ENCODE results near the gene MAFG. TPM values are rescaled to one million over a fixed set of nuclear protein-coding genes. Genes with fewer than 3 reads are reported as not detected.

Gene MAFG
- total and polyA plus RNA-seq, 3 experiments from 2014 or later = 2.5 to 34.7 (median 28.4) TPM

DNA sequence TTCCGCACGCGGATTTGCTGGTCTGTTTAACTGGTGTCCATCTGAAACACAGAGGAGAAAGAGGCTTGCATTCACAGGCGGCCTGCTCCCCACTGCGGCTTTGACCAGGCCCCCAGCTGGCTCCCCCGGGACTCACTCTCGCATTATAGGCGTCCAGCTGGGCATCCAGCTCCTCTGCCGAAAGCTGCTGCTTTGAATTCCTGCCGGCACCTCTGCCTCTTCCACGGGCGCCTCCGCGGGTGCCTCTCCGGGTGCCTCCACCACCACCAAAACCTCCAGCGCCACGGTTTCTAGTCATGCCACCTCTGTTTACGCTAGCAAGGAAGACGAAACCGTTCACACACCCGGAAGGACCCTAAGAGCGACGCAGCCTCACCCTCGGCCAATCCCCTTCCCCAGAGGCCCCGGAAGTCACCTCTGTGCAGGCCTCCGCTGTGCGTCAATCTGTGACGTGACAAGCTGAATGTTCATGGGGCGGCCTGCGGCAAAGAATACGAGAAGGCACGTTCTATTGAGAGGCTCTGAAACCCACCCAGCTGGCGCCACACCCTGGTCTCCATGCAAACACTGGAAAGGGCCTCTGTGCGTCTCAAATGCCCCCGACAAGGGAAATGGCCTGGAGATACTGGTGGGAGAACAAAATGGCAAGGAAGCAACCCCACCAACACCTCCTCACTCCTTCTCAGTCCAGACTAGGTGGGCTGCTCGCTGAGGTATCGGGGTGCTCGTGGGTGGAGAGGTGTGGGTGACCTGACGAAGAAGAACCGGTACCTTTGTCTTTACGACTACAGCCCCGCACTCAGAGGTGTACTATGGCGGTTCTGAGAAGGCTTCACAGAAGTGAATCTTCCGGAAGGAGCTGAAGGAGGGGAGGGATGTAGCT lies 39.2 kb downstream of the MAFG start:
- peaks cover 0 to 2% (median 0%) of the 10 kb centered on the region in 5 donors for H3K9me3 Mint-ChIP-seq
- Histone ChIP-seq H3K27me3 (ENCODE audit: insufficient read depth, low read length, poor library complexity, severe bottlenecking) (no peaks in the 10 kb centered on the region), H3K4me1 (ENCODE audit: insufficient read depth, low read length) (peaks cover 22% of the 10 kb centered on the region), H3K9me3 (ENCODE audit: low read length) (no peaks in the 10 kb centered on the region), H3K4me3 (ENCODE audit: low read length) (no peak overlapping the region), H3K36me3 (ENCODE audit: insufficient read depth, low read length) (peaks cover 46% of the 10 kb centered on the region), H3K27ac (ENCODE audit: low read depth, low read length) (no peak overlapping the region)
- peaks cover 24 to 37% (median 27%) of the 10 kb centered on the region in 3 donors for H3K4me1 Mint-ChIP-seq
- H3K27ac Mint-ChIP-seq = peak overlapping the region in 4 of 8 donors; percentile 18 to 96 (median 63)
- peaks cover 0 to 1% of the 10 kb centered on the region in 2 donors for H3K27me3 Mint-ChIP-seq
- peaks cover 0 to 66% (median 6%) of the 10 kb centered on the region in 3 donors for H3K36me3 Mint-ChIP-seq
- DNase-seq = no peak
- peak overlapping the region in 5 of 7 donors; percentile 23 to 71 (median 52) for H3K4me3 Mint-ChIP-seq
- CTCF ChIA-PET = no interaction called here
- POLR2A ChIA-PET = no interaction called here

DNA sequence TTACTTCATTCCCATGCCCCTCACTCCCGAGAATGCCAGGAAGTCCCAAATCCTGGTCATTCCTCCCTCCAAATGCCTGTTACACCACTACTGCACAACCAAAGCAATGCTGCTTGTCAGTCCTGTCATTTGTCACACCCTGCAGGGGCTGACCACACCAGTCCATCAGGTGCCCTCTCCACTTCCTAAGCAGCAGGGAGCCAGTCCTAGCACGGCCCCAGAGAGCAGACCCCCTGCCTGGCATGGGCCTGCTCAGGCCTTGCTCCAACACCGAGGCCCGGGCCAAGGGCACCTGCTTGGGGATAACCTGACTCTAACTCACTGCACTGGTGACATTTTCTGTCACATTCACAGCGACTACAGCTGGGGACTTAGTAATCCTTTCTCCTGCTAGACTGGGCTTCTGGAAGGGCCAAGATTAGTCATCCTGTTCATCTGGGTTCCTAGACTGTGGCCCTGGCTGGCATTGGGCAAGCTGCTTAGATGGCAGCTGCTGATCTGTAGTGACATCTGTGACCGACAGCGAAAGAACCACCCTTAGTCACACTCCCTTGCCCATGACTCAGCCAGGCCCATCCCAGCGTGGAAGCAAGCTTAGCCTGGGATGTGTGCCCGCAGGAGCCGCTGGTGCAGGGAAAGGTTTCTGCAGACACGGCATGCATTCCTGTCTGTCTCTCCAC lies 41.5 kb downstream of the MAFG start:
- peaks cover 17% of the 10 kb centered on the region for H3K4me1 ChIP-seq (ENCODE audit: insufficient read depth, low read length)
- Mint-ChIP-seq H3K4me1 (peaks cover 23 to 29% (median 27%) of the 10 kb centered on the region in 3 donors), H3K27me3 (peaks cover 0 to 1% of the 10 kb centered on the region in 2 donors), H3K4me3 (peak overlapping the region in 2 of 7 donors; percentile 6 to 11), H3K27ac (peak overlapping the region in 4 of 8 donors; percentile 37 to 77 (median 64)), H3K36me3 (peaks cover 0 to 72% (median 9%) of the 10 kb centered on the region in 3 donors), H3K9me3 (no peaks in the 10 kb centered on the region)
- H3K9me3 ChIP-seq (ENCODE audit: low read length) = no peaks in the 10 kb centered on the region
- ChIA-PET POLR2A (no interaction called here), CTCF (no interaction called here)
- peaks cover 46% of the 10 kb centered on the region for H3K36me3 ChIP-seq (ENCODE audit: insufficient read depth, low read length)
- no peak for DNase-seq
- H3K27ac ChIP-seq (ENCODE audit: low read depth, low read length) = no peak overlapping the region
- no peaks in the 10 kb centered on the region for H3K27me3 ChIP-seq (ENCODE audit: insufficient read depth, low read length, poor library complexity, severe bottlenecking)
- H3K4me3 ChIP-seq (ENCODE audit: low read length) = no peak overlapping the region

- Histone ChIP-seq H3K9me3 (ENCODE audit: low read length) (no peaks in the 10 kb centered on the region), H3K4me3 (ENCODE audit: low read length) (no peak overlapping the region), H3K36me3 (ENCODE audit: insufficient read depth, low read length) (peaks cover 46% of the 10 kb centered on the region), H3K27me3 (ENCODE audit: insufficient read depth, low read length, poor library complexity, severe bottlenecking) (no peaks in the 10 kb centered on the region), H3K27ac (ENCODE audit: low read depth, low read length) (no peak overlapping the region), H3K4me1 (ENCODE audit: insufficient read depth, low read length) (peaks cover 14% of the 10 kb centered on the region)
- Mint-ChIP-seq H3K27me3 (peaks cover 0 to 1% of the 10 kb centered on the region in 2 donors), H3K4me1 (peaks cover 21 to 25% (median 24%) of the 10 kb centered on the region in 3 donors), H3K4me3 (peak overlapping the region in 1 of 7 donors; percentile 11), H3K27ac (peak overlapping the region in 5 of 8 donors; percentile 22 to 77 (median 61)), H3K9me3 (no peaks in the 10 kb centered on the region), H3K36me3 (peaks cover 0 to 72% (median 9%) of the 10 kb centered on the region in 3 donors)
- CTCF ChIA-PET = no interaction called here
- POLR2A ChIA-PET = no interaction called here
- DNase-seq = no peak
Measured at GRCh38 chr17:81885454-81885853, 42.1 kb downstream of the MAFG start.

DNA sequence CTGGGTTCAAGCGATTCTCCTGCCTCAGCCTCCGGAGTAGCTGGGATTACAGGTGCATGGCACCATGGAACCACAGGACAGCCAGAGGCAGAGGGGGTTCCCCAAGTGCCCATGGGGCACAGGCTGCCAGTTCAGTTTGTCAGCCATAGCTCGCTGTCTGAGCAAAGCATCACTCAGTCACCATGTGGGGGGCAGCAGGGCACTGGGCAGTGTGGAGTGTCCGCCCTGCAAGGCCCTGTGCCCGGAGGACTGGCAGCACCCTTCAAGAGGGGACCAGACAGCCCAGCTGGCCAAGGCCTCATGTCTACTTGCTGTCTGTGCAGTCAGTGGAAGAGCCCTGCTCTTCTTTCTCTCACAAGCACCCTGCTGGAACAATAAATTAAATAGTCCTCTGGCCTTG lies 42.6 kb downstream of the MAFG start:
- H3K36me3 Mint-ChIP-seq = peaks cover 0 to 72% (median 9%) of the 10 kb centered on the region in 3 donors
- H3K4me1 ChIP-seq (ENCODE audit: insufficient read depth, low read length) = peaks cover 9% of the 10 kb centered on the region

DNA sequence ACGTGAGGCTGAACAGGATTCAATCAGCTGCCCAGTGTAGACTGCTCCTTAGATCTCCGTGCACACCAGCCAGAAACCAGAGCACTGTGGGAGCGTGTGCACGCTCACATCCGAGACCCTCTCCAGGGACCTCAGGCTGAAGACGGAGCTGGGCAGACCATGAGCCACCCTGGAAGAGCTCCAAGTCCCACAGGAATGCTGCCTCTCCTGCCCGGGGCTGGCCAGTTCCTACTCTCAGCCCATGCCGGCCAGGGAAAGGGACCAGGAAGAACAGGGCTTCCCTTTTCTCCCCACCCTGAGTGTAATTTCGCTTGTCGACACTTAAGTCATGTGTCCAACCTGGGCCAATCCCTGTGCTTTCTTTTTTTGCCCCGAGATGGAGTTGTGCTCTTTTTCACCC lies 43.0 kb downstream of the MAFG start:
- no peak overlapping the region for H3K27ac ChIP-seq (ENCODE audit: low read depth, low read length)

More for the DNA sequence above, 42.6 kb downstream of the MAFG start:
- Mint-ChIP-seq H3K27ac (peak overlapping the region in 4 of 8 donors; percentile 32 to 78 (median 64)), H3K4me3 (no peak overlapping the region), H3K4me1 (peaks cover 18 to 20% (median 20%) of the 10 kb centered on the region in 3 donors), H3K27me3 (peaks cover 0 to 1% of the 10 kb centered on the region in 2 donors), H3K9me3 (no peaks in the 10 kb centered on the region)
- ChIA-PET POLR2A (no interaction called here), CTCF (no interaction called here)
- DNase-seq = no peak
- no peak overlapping the region for H3K27ac ChIP-seq (ENCODE audit: low read depth, low read length)
- H3K9me3 ChIP-seq (ENCODE audit: low read length) = no peaks in the 10 kb centered on the region
- H3K4me3 ChIP-seq (ENCODE audit: low read length) = no peak overlapping the region
- peaks cover 41% of the 10 kb centered on the region for H3K36me3 ChIP-seq (ENCODE audit: insufficient read depth, low read length)
- no peaks in the 10 kb centered on the region for H3K27me3 ChIP-seq (ENCODE audit: insufficient read depth, low read length, poor library complexity, severe bottlenecking)

DNA sequence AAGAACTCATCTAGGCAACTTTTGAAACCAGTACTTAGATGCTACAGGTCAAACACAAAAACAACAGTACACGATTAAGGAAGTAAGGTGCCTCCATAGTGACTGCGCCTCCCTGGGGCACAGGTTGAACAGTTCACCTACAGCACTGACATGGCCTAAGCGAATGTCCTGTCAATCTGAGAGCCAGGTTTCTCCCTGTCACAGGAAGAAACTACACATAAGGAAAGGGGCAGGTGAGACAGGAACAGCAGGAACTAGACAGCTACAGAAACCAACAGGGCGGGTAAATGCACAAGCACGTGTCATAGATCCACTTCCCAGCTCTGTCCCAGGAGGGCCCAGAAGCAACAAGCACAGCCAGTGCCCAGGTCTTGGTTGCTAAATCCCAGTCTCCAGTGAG lies 48.4 kb downstream of the MAFG start:
- ChIA-PET POLR2A (no interaction called here), CTCF (interaction anchor here (1.9 kb wide), 1 partner anchor 10 kb away, joined by 5 read pairs; no protein-coding TSS in a partner anchor)
- Histone ChIP-seq H3K27ac (ENCODE audit: low read depth, low read length) (no peak overlapping the region), H3K4me3 (ENCODE audit: low read length) (no peak overlapping the region), H3K36me3 (ENCODE audit: insufficient read depth, low read length) (peaks cover 6% of the 10 kb centered on the region), H3K27me3 (ENCODE audit: insufficient read depth, low read length, poor library complexity, severe bottlenecking) (no peaks in the 10 kb centered on the region), H3K9me3 (ENCODE audit: low read length) (no peaks in the 10 kb centered on the region), H3K4me1 (ENCODE audit: insufficient read depth, low read length) (no peaks in the 10 kb centered on the region)
- no peaks in the 10 kb centered on the region for H3K27me3 Mint-ChIP-seq
- H3K9me3 Mint-ChIP-seq = no peaks in the 10 kb centered on the region
- no peak for DNase-seq
- no peak overlapping the region for H3K4me3 Mint-ChIP-seq
- H3K36me3 Mint-ChIP-seq = peaks cover 0 to 35% (median 3%) of the 10 kb centered on the region in 3 donors
- H3K4me1 Mint-ChIP-seq = peaks cover 0 to 3% (median under 1%) of the 10 kb centered on the region in 3 donors
- H3K27ac Mint-ChIP-seq = peak overlapping the region in 1 of 8 donors; percentile 52

More for the DNA sequence above, 43.0 kb downstream of the MAFG start:
- H3K27ac Mint-ChIP-seq = peak overlapping the region in 4 of 8 donors; percentile 39 to 75 (median 48)
- H3K27me3 ChIP-seq (ENCODE audit: insufficient read depth, low read length, poor library complexity, severe bottlenecking) = no peaks in the 10 kb centered on the region
- DNase-seq = no peak
- no peaks in the 10 kb centered on the region for H3K9me3 ChIP-seq (ENCODE audit: low read length)
- peaks cover 37% of the 10 kb centered on the region for H3K36me3 ChIP-seq (ENCODE audit: insufficient read depth, low read length)
- CTCF ChIA-PET = no interaction called here
- no peaks in the 10 kb centered on the region for H3K9me3 Mint-ChIP-seq
- no peak overlapping the region for H3K4me3 Mint-ChIP-seq
- POLR2A ChIA-PET = no interaction called here
- H3K27me3 Mint-ChIP-seq = peaks cover 0 to 1% of the 10 kb centered on the region in 2 donors
- H3K4me1 Mint-ChIP-seq = peaks cover 17 to 20% (median 18%) of the 10 kb centered on the region in 3 donors
- H3K4me3 ChIP-seq (ENCODE audit: low read length) = no peak overlapping the region
- peaks cover 0 to 73% (median 9%) of the 10 kb centered on the region in 3 donors for H3K36me3 Mint-ChIP-seq
- peaks cover 5% of the 10 kb centered on the region for H3K4me1 ChIP-seq (ENCODE audit: insufficient read depth, low read length)

GRCh38 chr17:81878294-81878693 lies 49.2 kb downstream of the MAFG start:
- Histone ChIP-seq H3K9me3 (ENCODE audit: low read length) (no peaks in the 10 kb centered on the region), H3K27me3 (ENCODE audit: insufficient read depth, low read length, poor library complexity, severe bottlenecking) (no peaks in the 10 kb centered on the region), H3K4me3 (ENCODE audit: low read length) (no peak overlapping the region), H3K36me3 (ENCODE audit: insufficient read depth, low read length) (peaks cover 5% of the 10 kb centered on the region), H3K27ac (ENCODE audit: low read depth, low read length) (no peak overlapping the region), H3K4me1 (ENCODE audit: insufficient read depth, low read length) (no peaks in the 10 kb centered on the region)
- Mint-ChIP-seq H3K36me3 (peaks cover 0 to 33% (median 3%) of the 10 kb centered on the region in 3 donors), H3K9me3 (no peaks in the 10 kb centered on the region), H3K27ac (peak overlapping the region in 1 of 8 donors; percentile 63), H3K4me3 (no peak overlapping the region), H3K4me1 (peaks cover 0 to 3% (median 0%) of the 10 kb centered on the region in 3 donors), H3K27me3 (no peaks in the 10 kb centered on the region)
- DNase-seq = no peak
- CTCF ChIA-PET = no interaction called here
- POLR2A ChIA-PET = no interaction called here
